Suprapubic skin (tissue), 4 donors: Measurements from ENCODE around the gene TMEM60. TPM values are rescaled to one million over a fixed set of nuclear protein-coding genes. Genes with fewer than 3 reads are reported as not detected.
"Not testable (repeated sequence)": the region's sequence is repeated elsewhere in the genome, so short reads cannot be mapped to it uniquely, and the experiment has no call there.

Experiments used
- DNase-seq, 2 donors: peaks; one replicate each; pipeline ENCODE4 v3.0.0-alpha.2; 2019; ENCODE audit warnings: low spot score in 2 of 2
- H3K27ac ChIP-seq: fragments of 200-600 bp; sonication (generic); one replicate; pipeline ENCODE4 v1.5.1; 2019
- H3K27me3 ChIP-seq: fragments of 200-600 bp; sonication (generic); one replicate; pipeline ENCODE4 v1.5.1; 2019
- H3K36me3 ChIP-seq: fragments of 200-600 bp; sonication (generic); one replicate; pipeline ENCODE4 v1.5.1; 2019
- H3K4me1 ChIP-seq: fragments of 200-600 bp; sonication (generic); one replicate; pipeline ENCODE4 v1.5.1; 2019
- H3K4me3 ChIP-seq: fragments of 200-600 bp; sonication (generic); one replicate; pipeline ENCODE4 v1.5.1; 2019; ENCODE audit warnings: mild to moderate bottlenecking
- H3K9me3 ChIP-seq: fragments of 200-600 bp; sonication (generic); one replicate; pipeline ENCODE4 v1.5.1; 2019
- CTCF ChIP-seq, 2 donors: fragments of 200-600 bp in 1 of 2; fragments of 450-650 bp in 1 of 2; sonication (generic) in 1 of 2; IDR thresholded peaks; one replicate each; pipeline ENCODE4 v1.5.1; 2016 to 2019; ENCODE audit warnings: antibody characterized with exemption in 2 of 2, mild to moderate bottlenecking in 1 of 2, moderate library complexity in 1 of 2
- EP300 ChIP-seq: sonication (generic); formaldehyde crosslinking; IDR thresholded peaks from one replicate; pipeline ENCODE4 v1.6.1; 2017; ENCODE audit warnings: antibody characterized with exemption
- POLR2A ChIP-seq, 2 donors: fragments of 450-650 bp; IDR thresholded peaks; one replicate each; pipeline ENCODE4 v1.6.1; 2017; ENCODE audit warnings: antibody characterized with exemption in 2 of 2, mild to moderate bottlenecking in 2 of 2, moderate library complexity in 2 of 2
- POLR2AphosphoS5 ChIP-seq, 3 donors: sonication (generic); formaldehyde crosslinking; IDR thresholded peaks; one replicate each; pipeline ENCODE4 v1.6.1; 2017; ENCODE audit warnings: antibody characterized with exemption in 3 of 3
- WGBS: methylation state at CpG from one replicate; pipeline ENCODE4 v1.1.5; 2018; 5-methylcytosine and 5-hydroxymethylcytosine counted together
- total RNA-seq, 4 donors: library from RNA; depleted of rRNA; stranded (reverse); fragments of >200 nt; gene quantifications; one replicate each; pipeline ENCODE4 v1.1.0, GENCODE V29; 2016

Gene TMEM60
- total RNA-seq, 4 donors from 2014 or later = 8.3 to 13.5 (median 10.8) TPM

GRCh38 chr7:77791336-77791735, 6.9 kb downstream of the TMEM60 start:
- Histone ChIP-seq H3K27me3 (no peaks in the 10 kb centered on the region), H3K36me3 (peaks cover 11% of the 10 kb centered on the region), H3K27ac (no peak overlapping the region), H3K4me1 (peaks cover 7% of the 10 kb centered on the region), H3K9me3 (no peaks in the 10 kb centered on the region), H3K4me3 (no peak overlapping the region)
- TF ChIP-seq EP300 (no peak), POLR2A (IDR thresholded peaks at IDR 0.05) (no peak), CTCF (IDR thresholded peaks at IDR 0.05) (no peak), POLR2AphosphoS5 (IDR thresholded peaks at IDR 0.05) (no peak)
- DNase-seq = no peak
- WGBS = 75% methylated on average over 6 of the region's 6 CpGs

GRCh38 chr7:77788327-77788902, 9.8 kb downstream of the TMEM60 start:
- WGBS = 95% methylated on average over 2 of the region's 2 CpGs
- Histone ChIP-seq H3K9me3 (no peaks in the 10 kb centered on the region), H3K27ac (no peak overlapping the region), H3K4me1 (no peaks in the 10 kb centered on the region), H3K4me3 (no peak overlapping the region), H3K36me3 (peaks cover 4% of the 10 kb centered on the region), H3K27me3 (no peaks in the 10 kb centered on the region)
- DNase-seq = no peak
- no peak for TF ChIP-seq POLR2AphosphoS5 (IDR thresholded peaks at IDR 0.05)
- TF ChIP-seq POLR2A (IDR thresholded peaks at IDR 0.05) = no peak
- TF ChIP-seq EP300 = no peak
- no peak for TF ChIP-seq CTCF (IDR thresholded peaks at IDR 0.05)

DNA sequence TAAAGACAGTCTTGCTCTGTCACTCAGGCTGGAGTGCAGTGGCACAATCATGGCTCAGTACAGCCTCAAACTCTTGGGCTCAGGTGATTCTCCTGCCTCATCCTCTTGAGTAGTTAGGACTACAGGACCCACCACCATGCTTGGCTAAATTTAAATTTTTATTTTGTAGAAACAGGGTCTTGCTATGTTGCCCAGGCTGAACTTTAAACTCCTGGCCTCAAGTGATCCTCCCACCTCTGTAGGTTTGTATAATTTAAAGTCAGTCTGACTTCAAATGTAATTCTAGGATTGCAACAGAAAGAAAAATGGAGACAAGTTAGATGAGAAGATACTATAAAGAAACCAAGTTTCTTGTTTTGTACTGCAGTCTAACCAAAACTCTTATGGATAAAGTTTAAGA, 11.5 kb downstream of the TMEM60 start:
- no peaks in the 10 kb centered on the region for H3K4me1 ChIP-seq
- H3K4me3 ChIP-seq = no peak overlapping the region
- H3K36me3 ChIP-seq = peaks cover 6% of the 10 kb centered on the region
- H3K27me3 ChIP-seq = no peaks in the 10 kb centered on the region
- no peak overlapping the region for H3K27ac ChIP-seq
- TF ChIP-seq EP300 (no peak), CTCF (IDR thresholded peaks at IDR 0.05) (no peak), POLR2AphosphoS5 (IDR thresholded peaks at IDR 0.05) (no peak), POLR2A (IDR thresholded peaks at IDR 0.05) (no peak)
- H3K9me3 ChIP-seq = no peaks in the 10 kb centered on the region
- DNase-seq = no peak

DNA sequence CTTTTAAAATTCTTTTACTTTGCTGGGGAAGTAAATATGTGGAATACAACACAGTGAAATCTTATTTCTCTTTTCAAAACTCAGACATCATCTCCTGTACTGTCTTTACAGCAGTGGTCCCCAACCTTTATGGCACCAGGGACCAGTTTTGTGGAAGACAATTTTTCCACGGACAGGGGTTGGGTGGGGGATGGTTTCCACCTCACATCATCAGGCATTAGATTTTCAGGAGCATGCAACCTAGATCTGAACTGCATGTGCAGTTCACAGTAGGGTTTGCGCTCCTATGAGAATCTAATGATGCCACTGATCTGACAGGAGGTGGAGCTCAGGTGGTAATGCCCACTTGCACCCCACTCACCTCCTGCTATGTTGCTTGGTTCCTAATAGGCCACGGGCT, 12.2 kb downstream of the TMEM60 start:
- Histone ChIP-seq H3K27me3 (no peaks in the 10 kb centered on the region), H3K36me3 (peaks cover 12% of the 10 kb centered on the region), H3K4me1 (no peaks in the 10 kb centered on the region), H3K27ac (no peak overlapping the region), H3K4me3 (no peak overlapping the region), H3K9me3 (no peaks in the 10 kb centered on the region)
- TF ChIP-seq CTCF (IDR thresholded peaks at IDR 0.05) = no peak
- no peak for TF ChIP-seq POLR2A (IDR thresholded peaks at IDR 0.05)
- TF ChIP-seq POLR2AphosphoS5 (IDR thresholded peaks at IDR 0.05) = no peak
- TF ChIP-seq EP300 = no peak
- no peak for DNase-seq
- WGBS = 98% methylated on average over 3 of the region's 3 CpGs

- H3K4me3 ChIP-seq, H3K27ac ChIP-seq, H3K9me3 ChIP-seq, H3K4me1 ChIP-seq, DNase-seq, H3K27me3 ChIP-seq: not testable (repeated sequence)
- WGBS = 97% methylated on average over 10 of the region's 10 CpGs
- H3K36me3 ChIP-seq = peaks cover 23% of the 10 kb centered on the region
Measured at GRCh38 chr7:77784426-77784825, 13.8 kb downstream of the TMEM60 start.

GRCh38 chr7:77783545-77783944, 14.7 kb downstream of the TMEM60 start:
- DNase-seq = no peak
- WGBS = 91% methylated on average over 3 of the region's 3 CpGs
- Histone ChIP-seq H3K9me3 (no peaks in the 10 kb centered on the region), H3K27ac (no peak overlapping the region), H3K36me3 (peaks cover 30% of the 10 kb centered on the region), H3K4me3 (no peak overlapping the region), H3K27me3 (no peaks in the 10 kb centered on the region), H3K4me1 (no peaks in the 10 kb centered on the region)
- TF ChIP-seq EP300 (no peak), POLR2AphosphoS5 (IDR thresholded peaks at IDR 0.05) (no peak), CTCF (IDR thresholded peaks at IDR 0.05) (no peak), POLR2A (IDR thresholded peaks at IDR 0.05) (no peak)
